Mesendoderm (in vitro differentiated cells): ENCODE measurements around the gene PTPRG.

Experiments used
- DNase-seq: peaks from one replicate; pipeline ENCODE4 v3.0.0; 2013
- H2AK5ac ChIP-seq: 2 replicates; pipeline ENCODE4 v1.6.1; 2013; ENCODE audit warnings: low read length, inconsistent platforms
- H2BK120ac ChIP-seq: 2 replicates; pipeline ENCODE4 v1.6.1; 2013; ENCODE audit warnings: low read depth, mild to moderate bottlenecking, low read length, moderate library complexity, mixed read lengths
- H2BK15ac ChIP-seq: replicated peaks from 2 replicates; pipeline ENCODE4 v1.6.1; 2013; ENCODE audit warnings: low read depth, mild to moderate bottlenecking, moderate library complexity
- H2BK5ac ChIP-seq: 2 replicates; pipeline ENCODE4 v1.6.1; 2013; ENCODE audit warnings: low read length, inconsistent platforms
- H3K18ac ChIP-seq: 2 replicates; pipeline ENCODE4 v1.6.1; 2013; ENCODE audit warnings: mild to moderate bottlenecking, low read length, mixed read lengths
- H3K23ac ChIP-seq: one replicate; pipeline ENCODE4 v1.6.1; 2013; ENCODE audit warnings: low read length
- H3K27ac ChIP-seq: 2 replicates; pipeline ENCODE4 v1.5.1; 2013; ENCODE audit warnings: low read depth, mild to moderate bottlenecking, inconsistent platforms, low read length, moderate library complexity
- H3K27me3 ChIP-seq: 2 replicates; pipeline ENCODE4 v1.6.1; 2013; ENCODE audit warnings: low read length, control low read depth, mild to moderate bottlenecking, inconsistent platforms; ENCODE audit not compliant: insufficient read depth, poor library complexity
- H3K36me3 ChIP-seq: 2 replicates; pipeline ENCODE4 v1.6.1; 2013; ENCODE audit warnings: low read length, inconsistent platforms; ENCODE audit not compliant: control insufficient read depth, insufficient read depth
- H3K4ac ChIP-seq: one replicate; pipeline ENCODE4 v1.6.1; 2013; ENCODE audit warnings: low read depth, mild to moderate bottlenecking, low read length, moderate library complexity
- H3K4me1 ChIP-seq: 2 replicates; pipeline ENCODE4 v1.6.1; 2013; ENCODE audit warnings: low read depth, low read length, inconsistent platforms; ENCODE audit not compliant: control insufficient read depth
- H3K4me2 ChIP-seq: 2 replicates; pipeline ENCODE4 v1.6.1; 2013; ENCODE audit warnings: low read length
- H3K4me3 ChIP-seq: 2 replicates; pipeline ENCODE4 v1.5.1; 2013; ENCODE audit warnings: mild to moderate bottlenecking, low read length
- H3K56ac ChIP-seq: one replicate; pipeline ENCODE4 v1.6.1; 2013; ENCODE audit warnings: low read length
- H3K79me1 ChIP-seq: 2 replicates; pipeline ENCODE4 v1.6.1; 2013; ENCODE audit warnings: low read length, inconsistent platforms
- H3K79me2 ChIP-seq: 2 replicates; pipeline ENCODE4 v1.6.1; 2013; ENCODE audit warnings: mild to moderate bottlenecking, low read length; ENCODE audit not compliant: control insufficient read depth, insufficient read depth
- H3K9ac ChIP-seq: 2 replicates; pipeline ENCODE4 v1.6.1; 2013; ENCODE audit warnings: low read length, inconsistent platforms
- H4K5ac ChIP-seq: one replicate; pipeline ENCODE4 v1.6.1; 2013; ENCODE audit warnings: low read length
- H4K8ac ChIP-seq: one replicate; pipeline ENCODE4 v1.6.1; 2013; ENCODE audit warnings: low read depth, mild to moderate bottlenecking, control low read depth, low read length, moderate library complexity
- WGBS: extraction: QIAGEN DNeasy Blood & Tissue Kit; methylation state at CpG from one replicate; pipeline ENCODE4 v1.1.7; 2013; ENCODE audit warnings: low lambda C conversion rate, missing lambda C conversion rate; ENCODE audit not compliant: insufficient coverage; ENCODE audit errors: extremely low coverage; 5-methylcytosine and 5-hydroxymethylcytosine counted together

Gene PTPRG

DNA sequence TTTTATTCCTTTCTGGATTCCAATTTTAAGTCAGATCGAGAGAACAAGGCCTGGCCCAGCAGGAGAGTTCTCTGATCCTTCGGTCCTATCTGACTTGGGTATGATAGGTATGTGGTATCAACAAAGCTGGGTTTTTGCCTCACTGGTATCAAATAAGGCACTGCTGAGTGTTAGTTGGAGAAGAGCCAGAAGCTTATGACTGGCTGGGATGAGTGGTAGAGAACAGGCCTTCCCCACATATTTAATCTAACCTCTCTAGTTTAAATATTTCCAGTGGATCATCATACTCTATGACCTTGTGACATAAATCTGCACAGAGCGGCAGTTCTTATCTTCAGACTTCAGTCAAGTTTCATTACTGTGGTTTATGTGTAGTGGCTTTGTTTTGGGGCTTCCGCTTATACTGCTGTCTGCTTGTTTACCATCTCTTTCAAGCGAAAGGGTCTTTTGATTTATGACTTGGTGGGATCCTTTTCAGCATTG, 164.5 kb downstream of the PTPRG start:
- no peaks in the 10 kb centered on the region for H3K27me3 ChIP-seq
- H2AK5ac ChIP-seq, result no peak overlapping the region
- no CpG with 5 or more reads among the region's 5 CpGs for WGBS
- no peak overlapping the region for H3K27ac ChIP-seq
- no peak overlapping the region for H4K5ac ChIP-seq
- no peak overlapping the region for H2BK5ac ChIP-seq
- no peak overlapping the region for H3K4me3 ChIP-seq
- peaks cover 73% of the 10 kb centered on the region for H3K79me2 ChIP-seq
- H3K4me2 ChIP-seq, result no peak overlapping the region
- H3K79me1 ChIP-seq, result peaks cover 12% of the 10 kb centered on the region
- H3K4me1 ChIP-seq, result peaks cover 19% of the 10 kb centered on the region
- no peaks in the 10 kb centered on the region for H3K36me3 ChIP-seq
- no peak overlapping the region for H3K23ac ChIP-seq
- no peak overlapping the region for H2BK15ac ChIP-seq
- no peak overlapping the region for H3K56ac ChIP-seq
- no peak overlapping the region for H3K4ac ChIP-seq
- H4K8ac ChIP-seq, result no peak overlapping the region
- peak overlapping the region; percentile 75 for H3K18ac ChIP-seq
- peak; percentile 96 for DNase-seq
- no peak overlapping the region for H3K9ac ChIP-seq
- no peak overlapping the region for H2BK120ac ChIP-seq

- Histone ChIP-seq H3K4me1 (peaks cover 19% of the 10 kb centered on the region), H2BK15ac (no peak overlapping the region), H4K8ac (no peak overlapping the region), H3K36me3 (no peaks in the 10 kb centered on the region), H3K56ac (no peak overlapping the region), H3K9ac (no peak overlapping the region), H2BK120ac (no peak overlapping the region), H2BK5ac (no peak overlapping the region), H3K4me3 (no peak overlapping the region), H3K79me2 (peaks cover 66% of the 10 kb centered on the region), H3K23ac (no peak overlapping the region), H3K18ac (no peak overlapping the region), H2AK5ac (no peak overlapping the region), H3K79me1 (peaks cover 13% of the 10 kb centered on the region), H4K5ac (no peak overlapping the region), H3K4me2 (no peak overlapping the region), H3K4ac (no peak overlapping the region), H3K27me3 (no peaks in the 10 kb centered on the region), H3K27ac (no peak overlapping the region)
- no CpG with 5 or more reads among the region's 5 CpGs for WGBS
- no peak for DNase-seq
Observed at GRCh38 chr3:61727435-61727834, 166.1 kb downstream of the PTPRG start.

GRCh38 chr3:61729038-61729634, 167.8 kb downstream of the PTPRG start:
- Histone ChIP-seq H3K36me3 (no peaks in the 10 kb centered on the region), H3K4me3 (no peak overlapping the region), H2BK5ac (no peak overlapping the region), H3K4me1 (peaks cover 19% of the 10 kb centered on the region), H4K5ac (no peak overlapping the region), H3K4ac (peak overlapping the region; percentile 73), H3K79me1 (peaks cover 13% of the 10 kb centered on the region), H3K27ac (no peak overlapping the region), H3K27me3 (no peaks in the 10 kb centered on the region), H3K9ac (no peak overlapping the region), H2BK15ac (no peak overlapping the region), H4K8ac (no peak overlapping the region), H3K4me2 (no peak overlapping the region), H2BK120ac (no peak overlapping the region), H3K56ac (no peak overlapping the region), H3K79me2 (peaks cover 69% of the 10 kb centered on the region), H3K18ac (no peak overlapping the region), H3K23ac (no peak overlapping the region), H2AK5ac (no peak overlapping the region)
- DNase-seq, result no peak
- no CpG with 5 or more reads among the region's 6 CpGs for WGBS

DNA sequence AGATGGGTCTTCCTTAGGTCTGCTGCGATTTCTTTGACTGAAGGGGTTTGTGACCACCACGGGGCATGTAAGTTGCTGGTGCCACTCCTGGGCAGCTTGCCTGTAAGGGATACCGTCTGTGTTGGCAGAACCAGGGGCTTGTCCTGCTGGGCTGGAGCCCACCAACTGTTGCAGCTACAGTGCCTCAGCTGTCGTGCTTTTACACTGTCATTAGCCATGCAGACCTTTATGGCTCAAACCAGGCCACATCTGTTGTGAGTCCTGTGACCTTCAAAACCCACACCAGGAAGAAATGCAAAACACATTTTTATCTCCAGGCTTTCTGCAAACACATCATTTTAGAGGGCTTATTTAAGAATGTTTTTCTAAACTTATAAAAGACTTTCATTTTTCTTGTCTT, 168.7 kb downstream of the PTPRG start:
- no peak overlapping the region for H3K18ac ChIP-seq
- no peak overlapping the region for H2BK15ac ChIP-seq
- no peak overlapping the region for H4K5ac ChIP-seq
- no peaks in the 10 kb centered on the region for H3K27me3 ChIP-seq
- H3K4me3 ChIP-seq, result no peak overlapping the region
- H3K56ac ChIP-seq, result no peak overlapping the region
- no peak overlapping the region for H3K4ac ChIP-seq
- peaks cover 13% of the 10 kb centered on the region for H3K79me1 ChIP-seq
- no peak for DNase-seq
- H4K8ac ChIP-seq, result no peak overlapping the region
- peaks cover 66% of the 10 kb centered on the region for H3K79me2 ChIP-seq
- no peak overlapping the region for H3K4me2 ChIP-seq
- H3K27ac ChIP-seq, result no peak overlapping the region
- WGBS, result no CpG with 5 or more reads among the region's 4 CpGs
- H3K9ac ChIP-seq, result no peak overlapping the region
- H3K36me3 ChIP-seq, result no peaks in the 10 kb centered on the region
- H2AK5ac ChIP-seq, result no peak overlapping the region
- no peak overlapping the region for H3K23ac ChIP-seq
- H2BK120ac ChIP-seq, result no peak overlapping the region
- H3K4me1 ChIP-seq, result peaks cover 19% of the 10 kb centered on the region
- no peak overlapping the region for H2BK5ac ChIP-seq

DNA sequence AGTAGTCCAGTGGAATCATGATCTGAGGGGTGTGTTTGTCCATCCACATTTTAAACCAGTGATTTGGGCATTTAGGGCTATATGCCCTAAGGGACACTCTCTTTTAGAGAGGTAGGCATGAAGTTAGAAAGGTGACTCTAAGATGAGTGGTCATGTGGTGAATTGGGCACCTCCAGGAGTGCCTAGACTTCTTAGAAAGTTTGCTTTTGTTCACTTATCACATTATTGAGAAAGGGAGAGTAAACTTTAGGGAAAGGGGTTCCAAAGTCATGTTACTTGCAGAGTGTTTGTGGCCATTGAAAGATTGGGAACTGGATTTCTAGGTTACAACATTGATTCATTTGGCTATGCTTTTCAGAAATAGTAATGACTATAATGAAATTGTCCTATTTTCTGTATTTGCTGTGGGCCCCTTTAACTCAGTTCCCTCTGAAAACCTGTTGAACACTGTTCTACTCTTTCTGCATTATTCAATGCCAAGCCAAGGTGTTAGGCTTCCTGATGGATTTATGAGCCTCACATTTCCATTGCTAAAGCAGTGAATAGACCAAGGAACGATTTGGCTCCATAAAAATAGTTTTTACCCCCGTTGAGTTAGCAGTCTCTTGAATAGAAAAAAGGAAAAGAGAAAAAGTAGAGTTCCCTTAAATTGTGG, 169.3 kb downstream of the PTPRG start:
- WGBS, result no CpG with 5 or more reads among the region's 2 CpGs
- Histone ChIP-seq H3K27ac (no peak overlapping the region), H3K18ac (no peak overlapping the region)

More for the DNA sequence above, 169.3 kb downstream of the PTPRG start:
- Histone ChIP-seq H2BK15ac (no peak overlapping the region), H3K36me3 (no peaks in the 10 kb centered on the region), H3K79me2 (peaks cover 69% of the 10 kb centered on the region), H3K56ac (no peak overlapping the region), H3K79me1 (peaks cover 13% of the 10 kb centered on the region), H3K4me1 (peaks cover 20% of the 10 kb centered on the region), H3K9ac (no peak overlapping the region), H3K4me2 (no peak overlapping the region), H3K23ac (no peak overlapping the region), H2AK5ac (no peak overlapping the region), H2BK5ac (no peak overlapping the region), H3K4ac (no peak overlapping the region), H3K27me3 (no peaks in the 10 kb centered on the region), H4K5ac (no peak overlapping the region), H3K4me3 (no peak overlapping the region), H4K8ac (no peak overlapping the region), H2BK120ac (no peak overlapping the region)
- DNase-seq, result no peak
